Stimulated activated CD8-positive, alpha-beta memory T cell treated with anti-CD3 and anti-CD28 coated beads, Interleukin-15, amount 100 ng/mL, for 24 hours (primary cell): ENCODE data around the gene DPEP2NB.
"Not testable (repeated sequence)": the region's sequence is repeated elsewhere in the genome, so short reads cannot be mapped to it uniquely, and the experiment has no call there.

Experiments used
- DNase-seq: peaks from one replicate; pipeline ENCODE4 v3.0.0-alpha.2; 2020; ENCODE audit warnings: low read depth

DPEP2NB gene

DNA sequence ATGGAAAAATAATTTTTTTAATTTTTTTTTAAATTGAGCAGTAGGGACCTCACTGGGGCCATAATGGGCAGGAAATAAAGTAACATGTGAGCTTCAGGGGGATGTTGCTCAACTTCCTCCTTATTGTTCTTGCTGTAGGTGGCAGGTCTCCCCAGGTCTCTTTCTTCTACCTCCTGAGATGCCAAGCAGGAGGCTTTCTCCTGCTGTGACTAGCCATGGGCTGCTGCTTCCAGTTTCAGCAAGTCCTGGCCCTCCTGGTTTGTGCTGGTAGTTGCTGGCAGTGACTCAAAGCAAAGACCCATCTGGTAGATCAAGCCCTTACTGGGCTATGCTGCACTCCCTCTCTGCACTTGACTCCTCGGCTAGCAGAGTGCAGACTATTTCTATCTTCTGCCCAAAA, 2.3 kb downstream of the DPEP2NB start:
- DNase-seq, result no peak

DNA sequence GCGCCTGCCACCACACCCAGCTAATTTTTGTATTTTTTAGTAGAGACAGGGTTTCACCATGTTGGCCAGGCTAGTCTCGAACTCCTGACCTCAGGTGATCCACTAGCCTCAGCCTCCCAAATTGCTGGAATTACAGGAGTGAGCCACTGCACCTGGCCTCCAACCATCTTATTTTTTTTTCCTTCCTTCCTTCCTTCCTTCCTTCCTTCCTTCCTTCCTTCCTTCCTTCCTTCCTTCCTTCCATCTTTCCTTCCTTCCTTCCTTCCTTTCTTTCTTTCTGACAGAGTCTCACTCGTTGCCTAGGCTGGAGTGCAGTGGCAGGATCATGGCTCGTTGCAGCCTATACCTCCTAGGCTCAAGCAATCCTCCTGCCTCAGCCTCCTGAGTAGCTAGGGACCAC, 5.8 kb downstream of the DPEP2NB start:
- not testable (repeated sequence) for DNase-seq

DNA sequence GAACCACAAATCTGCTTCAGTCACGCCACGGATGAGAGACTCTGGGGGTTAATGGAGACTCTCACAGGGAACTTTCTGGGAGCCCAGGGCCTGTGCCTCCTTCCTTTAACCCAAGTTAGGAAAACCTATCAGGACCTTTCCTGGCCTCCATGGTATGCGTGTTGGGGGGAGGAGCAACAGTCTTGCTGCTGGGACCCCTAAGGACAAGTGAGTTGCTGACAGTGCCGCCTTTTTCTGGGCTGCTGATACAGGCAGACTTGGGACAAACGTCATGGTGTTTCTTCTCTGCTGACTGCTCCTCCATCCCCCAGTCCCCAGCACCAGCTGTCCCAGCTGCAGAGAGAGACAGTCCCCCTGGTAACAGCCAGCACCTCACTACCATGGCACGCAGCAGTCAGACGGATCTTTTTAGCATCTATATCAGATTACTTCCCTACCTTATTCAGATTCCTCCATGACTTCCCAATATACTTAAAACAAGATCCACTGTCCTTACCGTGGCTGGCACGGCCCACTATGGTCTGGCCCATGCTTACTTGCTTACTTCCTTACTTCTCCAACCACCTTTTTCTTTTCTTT, 6.5 kb downstream of the DPEP2NB start:
- DNase-seq, result no peak

DNA sequence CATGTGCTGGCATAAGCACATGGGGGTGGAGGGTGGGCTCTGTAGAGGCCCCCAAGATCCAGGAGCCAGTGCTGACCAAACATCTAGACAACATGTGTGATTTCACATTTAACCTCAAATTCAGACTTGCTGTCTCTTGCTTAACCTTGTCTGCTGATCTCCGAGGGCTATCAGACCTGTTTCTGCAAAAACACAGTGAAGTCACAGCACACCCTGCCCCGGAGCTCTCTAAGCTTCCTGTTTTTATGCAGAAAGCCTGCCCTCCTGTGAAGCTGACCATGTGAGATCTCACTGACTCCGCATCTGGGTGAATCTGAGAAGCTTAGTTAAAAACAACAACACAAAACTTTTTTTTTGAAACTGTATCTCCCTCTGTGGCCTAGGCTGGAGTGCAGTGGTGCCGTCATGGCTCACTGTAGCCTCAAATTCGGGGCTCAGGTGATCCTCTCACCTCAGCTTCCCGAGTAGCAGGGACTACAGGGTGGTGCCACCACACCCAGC, 9.9 kb downstream of the DPEP2NB start:
- DNase-seq, result no peak

DNA sequence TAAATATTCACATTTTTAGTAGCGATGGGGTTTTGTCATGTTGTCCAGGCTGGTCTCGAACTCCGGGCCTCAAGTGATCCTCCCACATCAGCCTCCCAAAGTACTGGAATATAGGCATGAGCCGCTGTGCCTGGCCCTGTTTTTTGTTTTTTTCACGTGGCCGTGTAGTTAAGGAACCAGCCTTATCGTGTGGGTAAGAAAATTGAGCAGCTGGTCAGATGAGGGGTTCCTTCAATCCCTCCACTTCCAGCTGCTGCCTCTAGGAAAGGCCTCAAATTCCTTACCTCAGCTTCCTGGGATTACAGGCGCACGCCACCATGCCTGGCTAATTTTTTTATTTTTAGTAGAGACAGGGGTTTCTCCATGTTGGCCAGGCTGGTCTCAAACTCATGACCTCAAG, 10.5 kb downstream of the DPEP2NB start:
- no peak for DNase-seq

DNA sequence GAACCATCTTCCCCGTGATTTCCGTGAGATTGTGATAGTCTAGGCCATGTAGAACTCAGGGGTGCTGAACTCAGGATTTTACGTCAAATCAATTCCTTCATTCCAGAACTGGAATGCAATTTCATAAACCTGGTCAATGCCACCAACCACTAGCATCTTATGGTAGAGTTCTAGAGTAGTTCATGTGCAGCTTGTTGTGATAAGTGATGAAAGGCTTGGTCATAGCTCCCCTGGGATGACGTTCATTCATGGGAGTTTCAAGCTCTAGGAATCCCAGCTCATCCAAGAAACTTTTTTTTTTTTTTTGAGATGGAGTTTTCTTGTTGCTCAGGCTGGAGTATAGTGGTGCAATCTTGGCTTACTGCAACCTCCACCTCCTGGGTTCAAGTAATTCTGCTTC, 12.7 kb downstream of the DPEP2NB start:
- DNase-seq, result no peak

DNA sequence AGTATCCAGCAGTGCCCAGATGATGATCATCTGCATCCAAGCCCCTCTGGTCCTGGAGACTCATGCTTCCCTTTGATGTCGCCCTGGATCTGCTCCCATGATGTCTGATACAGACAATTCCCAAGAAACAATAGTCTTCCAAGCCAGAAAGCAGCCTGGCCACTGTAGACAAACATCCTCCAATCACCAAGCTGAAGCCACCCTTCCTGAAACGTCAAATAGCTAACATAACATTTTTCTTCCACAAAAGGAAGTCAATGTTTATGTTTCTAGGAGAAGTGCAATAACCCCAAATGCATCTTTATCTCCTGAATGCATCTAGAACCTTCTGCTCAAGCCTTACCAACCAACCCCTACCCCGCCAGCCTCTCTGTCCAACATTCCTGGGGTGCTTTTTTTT, 15.3 kb downstream of the DPEP2NB start:
- no peak for DNase-seq

DNA sequence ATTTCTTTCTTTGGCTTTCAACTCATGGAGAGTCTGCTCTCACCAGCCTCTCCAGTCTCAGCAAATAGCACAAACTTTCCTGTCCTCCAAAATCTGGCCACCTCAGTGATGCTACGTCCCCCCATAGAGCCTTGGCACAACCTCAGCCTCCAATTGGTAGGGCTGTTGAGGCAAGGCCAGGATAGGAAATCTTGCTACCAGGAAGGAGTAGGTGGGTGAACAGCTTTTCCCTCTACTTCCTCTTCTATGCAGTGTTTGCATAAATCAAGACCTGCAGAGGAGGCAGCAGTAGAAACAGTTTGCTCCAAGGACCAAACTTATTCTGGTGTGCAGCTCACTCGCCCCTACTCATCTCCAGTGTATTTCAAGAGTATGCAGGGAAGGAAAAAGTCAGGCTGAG, 15.7 kb downstream of the DPEP2NB start:
- DNase-seq, result no peak

DNA sequence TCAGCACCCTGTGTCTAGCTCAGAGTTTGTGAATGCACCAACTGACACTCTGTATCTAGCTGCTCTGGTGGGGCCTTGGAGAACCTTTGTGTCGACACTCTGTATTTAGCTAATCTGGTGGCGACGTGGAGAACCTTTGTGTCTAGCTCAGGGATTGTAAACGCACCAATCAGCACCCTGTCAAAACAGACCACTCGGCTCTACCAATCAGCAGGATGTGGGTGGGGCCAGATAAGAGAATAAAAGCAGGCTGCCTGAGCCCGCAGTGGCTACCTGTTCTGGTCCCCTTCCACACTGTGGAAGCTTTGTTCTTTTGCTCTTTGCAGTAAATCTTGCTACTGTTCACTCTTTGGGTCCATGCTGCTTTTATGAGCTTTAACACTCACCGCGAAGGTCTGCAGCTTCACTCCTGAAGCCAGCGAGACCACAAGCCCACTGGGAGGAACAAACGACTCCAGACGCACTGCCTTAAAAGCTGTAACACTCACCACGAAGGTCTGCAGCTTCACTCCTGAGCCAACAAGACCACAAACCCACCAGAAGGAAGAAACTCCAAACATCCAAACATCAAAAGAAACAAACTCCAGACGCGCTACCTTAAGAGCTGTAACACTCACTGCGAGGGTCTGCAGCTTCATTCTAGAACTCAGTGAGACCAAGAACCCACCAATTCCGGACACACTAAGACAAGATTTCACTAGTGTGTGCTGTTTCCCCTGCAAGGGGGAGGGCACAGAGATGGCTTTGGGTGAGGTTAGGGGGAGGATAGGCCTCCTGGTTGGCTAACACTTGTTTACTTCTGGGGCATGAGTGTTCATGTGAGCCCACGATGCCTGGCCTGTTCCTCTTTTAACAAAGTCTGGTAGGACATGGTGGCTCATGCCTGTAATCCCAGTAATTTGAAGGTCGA, 16.7 kb downstream of the DPEP2NB start, which contains the start of gene DPEP2:
DPEP2 (minus strand) TSS at position 706 of the 910 bp plus-strand sequence. CDS start 6,272 bp downstream, outside the sequence.
- DNase-seq, result not testable (repeated sequence)

DNA sequence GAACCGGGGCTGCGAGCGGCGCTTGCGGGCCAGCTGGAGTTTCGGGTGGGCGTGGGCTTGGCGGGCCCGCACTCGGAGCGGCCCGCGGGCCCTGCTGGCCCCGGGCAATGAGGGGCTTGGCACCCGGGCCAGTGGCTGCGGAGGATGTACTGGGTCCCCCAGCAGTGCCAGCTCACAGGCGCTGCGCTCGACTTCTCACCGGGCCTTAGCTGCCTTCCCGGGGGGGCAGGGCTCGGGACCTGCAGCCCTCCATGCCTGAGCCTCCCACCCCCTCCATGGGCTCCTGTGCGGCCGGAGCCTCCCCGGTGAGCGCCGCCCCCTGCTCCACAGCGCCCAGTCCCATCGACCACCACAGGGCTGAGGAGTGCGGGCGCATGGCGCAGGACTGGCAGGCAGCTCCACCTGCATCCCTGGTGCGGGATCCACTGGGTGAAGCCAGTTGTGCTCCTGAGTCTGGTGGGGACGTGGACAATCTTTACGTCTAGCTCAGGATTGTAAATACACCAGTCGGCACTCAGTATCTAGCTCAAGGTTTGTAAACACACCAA, 17.4 kb downstream of the DPEP2NB start:
- not testable (repeated sequence) for DNase-seq

DNA sequence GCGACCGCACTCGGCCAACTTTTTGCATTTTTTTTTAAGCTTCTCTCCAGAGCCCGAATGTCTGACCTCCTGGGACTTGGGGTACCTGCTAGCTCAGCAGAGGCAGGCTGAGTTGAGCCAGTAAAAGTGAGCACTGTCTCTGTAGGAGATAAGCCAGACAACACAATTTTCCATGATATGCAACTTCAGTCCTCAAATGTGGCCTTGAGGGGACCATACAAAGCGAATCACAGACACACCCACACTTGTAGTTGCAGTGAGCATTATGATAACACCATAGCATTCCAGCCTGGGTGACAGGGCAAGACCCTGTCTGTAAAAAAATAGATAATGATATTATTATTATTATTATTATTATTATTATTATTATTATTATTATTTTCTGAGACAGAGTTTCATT, 19.0 kb downstream of the DPEP2NB start:
- no peak for DNase-seq

DNA sequence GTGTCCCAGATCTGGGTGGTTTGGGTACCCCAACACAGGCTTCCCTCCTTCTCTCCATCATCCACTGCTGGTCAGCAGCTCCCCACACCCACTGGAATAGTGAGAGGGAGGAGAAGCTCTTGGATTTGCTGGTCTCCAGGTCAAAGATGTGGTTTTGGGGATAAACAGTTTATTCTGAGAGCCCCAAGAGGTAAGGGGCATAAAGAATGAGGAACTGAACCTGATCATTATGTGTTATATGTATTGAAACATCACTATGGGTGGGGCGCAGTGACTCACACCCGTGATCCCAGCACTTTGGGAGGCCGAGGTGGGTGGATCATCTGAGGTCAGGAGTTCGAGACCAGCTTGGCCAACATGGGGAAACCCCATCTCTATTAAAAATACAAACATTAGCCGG, 20.3 kb downstream of the DPEP2NB start:
- no peak for DNase-seq

DNA sequence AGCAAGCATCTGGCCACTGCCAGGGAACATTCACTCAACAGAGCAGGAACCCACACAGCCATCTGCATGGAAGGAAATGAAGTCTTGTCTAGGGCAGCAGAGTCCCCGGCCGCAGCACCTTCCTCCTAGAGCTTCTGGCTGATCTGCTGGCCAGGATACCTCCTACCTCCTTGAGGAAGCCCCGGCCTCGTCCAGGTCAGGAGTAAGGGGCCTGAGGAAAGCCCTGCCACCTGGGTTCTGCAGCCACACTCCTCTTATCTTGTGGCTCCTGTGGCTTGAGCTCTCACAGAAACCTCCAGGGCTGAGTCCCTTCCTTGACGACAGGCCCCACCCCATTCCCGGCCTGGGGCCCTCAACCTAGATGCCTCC, 21.7 kb downstream of the DPEP2NB start:
- not testable (repeated sequence) for DNase-seq

DNA sequence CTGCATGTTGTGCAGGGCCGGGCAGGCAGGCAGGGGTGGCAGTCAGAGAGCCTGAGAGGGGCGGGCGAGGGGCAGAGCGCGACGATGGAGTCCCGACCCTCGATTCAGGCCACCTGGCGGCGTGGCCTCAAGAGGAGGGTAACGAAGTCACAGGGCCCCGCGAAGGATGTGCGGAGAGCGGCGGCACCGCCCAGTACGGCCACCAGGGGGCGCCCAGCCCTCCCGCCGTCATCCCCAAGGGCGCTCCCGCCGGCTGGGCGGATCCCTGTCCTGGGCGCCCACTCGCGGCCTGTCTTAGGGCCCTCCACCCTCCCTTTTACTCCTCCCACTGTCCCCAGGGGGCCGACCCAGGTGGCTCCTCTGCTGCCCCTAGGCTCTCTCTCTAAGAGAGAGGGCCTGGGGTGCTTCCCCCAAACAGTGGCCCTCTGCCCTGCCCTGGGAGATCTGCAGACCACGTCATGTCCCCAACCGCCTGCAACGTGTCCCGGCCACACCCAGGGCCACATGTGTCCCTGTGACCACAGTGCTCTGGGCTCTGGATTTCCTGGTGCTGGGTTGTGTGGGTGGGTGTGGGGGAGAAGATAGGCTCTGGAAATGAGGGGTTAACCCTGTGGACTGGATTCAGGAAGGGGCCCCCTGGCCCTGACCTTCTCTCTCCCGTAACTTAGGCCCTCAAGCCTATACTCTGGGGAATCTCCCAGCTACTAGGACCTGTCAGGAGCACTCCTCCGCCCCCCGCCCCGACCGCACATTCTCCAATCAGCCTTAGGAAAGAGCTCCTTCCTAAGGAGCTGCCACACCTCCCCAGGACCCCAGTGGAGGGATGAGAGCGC, 22.3 kb downstream of the DPEP2NB start:
- DNase-seq, result peak; percentile 80

DNA sequence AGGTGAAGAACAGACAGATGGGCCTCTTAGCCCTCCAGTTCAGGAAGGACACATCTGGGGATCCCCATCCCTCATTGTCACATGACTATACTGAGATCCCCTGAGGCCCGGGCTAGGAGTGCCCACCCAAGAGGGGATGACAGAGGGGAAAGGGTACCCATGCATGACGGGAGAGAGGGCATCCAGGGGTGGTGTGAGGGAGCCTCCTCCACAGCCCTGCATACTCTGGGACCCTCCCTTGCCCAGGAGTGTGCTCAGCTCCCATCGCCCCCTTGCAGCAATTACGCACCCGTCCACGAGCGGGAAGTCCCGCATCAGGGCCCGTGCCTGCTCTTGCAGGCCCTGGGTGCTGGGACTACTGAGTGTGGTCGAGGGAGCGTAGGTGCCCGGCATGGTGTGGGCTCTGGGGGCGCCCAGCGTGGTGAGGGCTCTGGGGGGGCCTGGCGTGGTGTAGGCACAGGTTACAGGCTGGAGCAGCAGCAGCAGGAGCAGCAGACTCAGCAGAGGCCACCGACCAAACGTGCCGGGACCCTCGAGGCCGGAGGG, 23.0 kb downstream of the DPEP2NB start:
- DNase-seq, result no peak

DNA sequence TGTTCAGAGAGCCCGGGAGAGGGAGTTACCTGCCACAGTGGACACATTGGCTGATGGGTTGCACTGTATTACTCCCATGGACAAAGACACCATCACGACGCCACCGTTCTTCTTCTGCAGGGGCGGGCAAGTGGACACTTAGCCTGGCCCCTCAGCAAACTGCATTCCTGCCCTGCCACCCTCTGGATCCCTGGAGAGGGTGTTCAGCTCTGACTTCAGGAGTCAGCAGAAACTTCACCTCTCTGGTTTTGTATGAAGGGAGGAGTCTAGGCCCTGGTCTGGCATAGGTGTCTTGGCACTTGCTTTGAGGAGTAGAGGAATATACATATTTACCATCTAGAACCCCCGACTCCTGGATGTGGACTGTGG, 25.7 kb downstream of the DPEP2NB start:
- DNase-seq, result no peak

DNA sequence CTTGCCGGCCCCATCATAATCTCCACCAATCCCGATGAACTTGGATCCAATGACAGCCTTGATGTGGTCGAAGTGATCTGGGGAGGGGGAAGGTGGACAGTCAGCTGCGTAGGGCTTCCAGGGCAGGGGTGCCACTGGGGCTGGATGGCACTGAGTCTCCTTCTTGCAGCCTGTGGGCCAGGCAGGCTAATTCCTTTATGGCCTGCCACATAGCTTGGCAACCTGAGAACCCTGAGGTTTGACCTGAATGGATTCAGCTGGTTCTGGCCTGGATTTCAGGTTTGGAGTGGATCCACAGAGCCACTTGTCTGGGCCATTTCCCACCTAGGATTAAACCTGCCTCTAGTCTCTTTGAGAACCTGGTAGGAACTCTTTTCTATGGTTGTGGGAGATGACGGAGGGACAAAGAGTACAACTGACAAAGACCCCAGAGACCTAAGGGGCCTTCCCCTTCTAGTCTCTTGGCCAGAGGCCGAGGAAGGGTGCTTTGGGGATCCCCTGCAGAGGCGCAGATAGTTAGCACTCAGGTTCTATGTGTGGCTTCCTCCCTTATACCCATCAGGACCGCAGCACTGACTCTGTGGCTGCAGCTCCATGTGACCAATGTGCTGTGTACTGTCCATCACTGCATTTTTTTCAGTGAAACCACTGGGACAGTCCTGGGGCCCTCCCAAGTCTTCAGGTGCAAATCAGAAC, 26.2 kb downstream of the DPEP2NB start:
- no peak for DNase-seq

DNA sequence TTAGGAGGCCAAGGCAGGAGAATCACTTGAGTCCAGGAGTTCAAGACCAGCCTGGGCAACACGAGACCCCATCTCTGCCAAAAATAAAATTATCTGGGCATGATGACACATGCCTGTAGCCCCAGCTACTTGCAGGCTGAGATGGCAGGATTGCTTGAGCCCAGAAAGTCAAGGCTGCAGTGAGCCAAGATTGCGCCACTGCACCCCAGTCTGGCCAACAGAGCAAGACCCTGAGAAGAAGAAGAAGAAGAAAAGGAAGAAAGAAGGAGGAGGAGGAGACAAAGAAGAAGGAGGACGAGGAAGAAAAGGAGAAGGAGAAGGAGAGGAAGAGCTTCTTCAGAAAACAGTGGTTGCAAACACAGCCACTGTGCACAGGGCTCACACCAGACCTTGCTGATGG, 27.0 kb downstream of the DPEP2NB start:
- no peak for DNase-seq

DNA sequence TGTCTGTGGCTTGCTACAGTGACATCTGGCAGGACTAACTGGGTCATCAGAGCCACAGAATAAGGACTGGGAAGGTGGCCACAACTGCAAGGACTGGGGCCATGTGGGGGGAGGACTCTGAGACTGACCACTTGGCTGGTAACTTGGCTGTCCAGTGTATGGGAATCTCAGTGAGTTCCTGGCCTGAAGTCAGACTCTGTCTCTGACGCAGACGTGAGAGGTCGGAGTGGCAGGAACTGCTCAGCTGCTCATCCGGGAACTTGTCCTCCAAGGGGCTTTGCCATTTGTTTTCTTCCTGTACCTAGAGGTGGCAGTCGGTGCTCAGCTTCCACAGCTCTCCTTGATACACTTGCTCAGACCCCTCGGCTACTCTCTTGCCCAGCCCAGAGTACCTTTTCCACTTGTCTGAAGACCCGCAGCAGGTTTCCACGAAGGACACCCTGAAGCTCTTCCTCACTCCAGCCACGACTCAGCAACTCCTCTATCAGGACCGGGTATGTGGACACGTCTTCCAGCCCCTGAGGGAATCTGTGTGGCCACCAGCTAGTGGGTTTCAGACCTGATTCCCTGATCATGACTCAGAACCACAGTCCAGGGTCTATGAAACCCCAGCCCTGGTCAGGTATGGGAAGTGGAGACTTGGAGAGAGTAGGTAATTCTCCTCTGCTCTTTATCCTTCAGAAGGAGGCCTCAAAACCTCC, 28.1 kb downstream of the DPEP2NB start:
- DNase-seq, result no peak

DNA sequence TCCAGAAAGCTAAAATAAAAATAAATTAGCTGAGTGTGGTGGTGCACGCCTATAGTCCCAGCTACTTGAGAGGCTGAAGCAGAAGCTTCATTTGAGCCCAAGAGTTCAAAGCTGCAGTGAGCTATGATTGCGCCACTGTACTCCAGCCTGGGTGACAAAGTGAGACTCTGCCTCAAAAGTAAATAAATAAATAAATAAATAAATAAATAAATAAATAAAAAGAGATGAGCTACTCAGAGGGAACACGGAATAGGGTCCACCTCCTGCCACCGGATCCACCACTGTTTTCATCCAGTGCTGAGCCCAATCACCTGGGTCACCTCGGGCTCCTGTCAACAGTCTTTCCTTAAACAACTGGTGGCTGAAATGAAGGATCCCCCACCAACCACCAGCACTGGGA, 28.8 kb downstream of the DPEP2NB start:
- DNase-seq, result no peak
